A172 (cell line): ENCODE data around the gene CWC27. TPM values are rescaled to one million over a fixed set of nuclear protein-coding genes. Genes with fewer than 3 reads are reported as not detected.
"Not testable (repeated sequence)": the region's sequence is repeated elsewhere in the genome, so short reads cannot be mapped to it uniquely, and the experiment has no call there.

Experiments used
- DNase-seq: peaks from one replicate; pipeline ENCODE4 v3.0.0-alpha.2; 2015; ENCODE audit warnings: low spot score
- total RNA-seq: library from RNA; depleted of rRNA; stranded (reverse); fragments of >200 nt; shearing (Covaris generic); gene quantifications from 2 replicates; pipeline ENCODE4 v1.2.3, GENCODE V29; 2014

The CWC27 gene
- total RNA-seq, 1 experiment from 2014 or later, result 33.4 TPM

GRCh38 chr5:64923151-64923685 is 154.5 kb downstream of the CWC27 start:
- DNase-seq, result peak; percentile 4

- DNase-seq, result no peak
Observed at GRCh38 chr5:64925123-64925522, 156.4 kb downstream of the CWC27 start.

GRCh38 chr5:64929833-64930232 is 161.1 kb downstream of the CWC27 start:
- DNase-seq, result no peak

GRCh38 chr5:64930672-64931318 is 162.1 kb downstream of the CWC27 start:
- no peak for DNase-seq

- not testable (repeated sequence) for DNase-seq
Observed at GRCh38 chr5:64939422-64939771, 170.7 kb downstream of the CWC27 start.

- peak; percentile 80 for DNase-seq
Observed at GRCh38 chr5:64939772-64940510, 171.2 kb downstream of the CWC27 start.

GRCh38 chr5:64942460-64942859 is 173.7 kb downstream of the CWC27 start:
- no peak for DNase-seq

- DNase-seq, result no peak
Observed at GRCh38 chr5:64944868-64945267, 176.1 kb downstream of the CWC27 start.

- DNase-seq, result peak; percentile 4
Observed at GRCh38 chr5:64947031-64947430, 178.3 kb downstream of the CWC27 start.

GRCh38 chr5:64947801-64948200 is 179.1 kb downstream of the CWC27 start:
- DNase-seq, result no peak

- no peak for DNase-seq
Observed at GRCh38 chr5:64949331-64949730, 180.6 kb downstream of the CWC27 start.

- DNase-seq, result no peak
Observed at GRCh38 chr5:64952951-64953673, 184.4 kb downstream of the CWC27 start.

- no peak for DNase-seq
Observed at GRCh38 chr5:64954518-64954917, 185.8 kb downstream of the CWC27 start.

GRCh38 chr5:64958757-64959391 is 190.1 kb downstream of the CWC27 start:
- DNase-seq, result peak; percentile 37

- DNase-seq, result no peak
Observed at GRCh38 chr5:64963278-64963677, 194.5 kb downstream of the CWC27 start.

GRCh38 chr5:64968591-64969110 is 199.9 kb downstream of the CWC27 start:
- no peak for DNase-seq

GRCh38 chr5:64969578-64969977 is 200.8 kb downstream of the CWC27 start:
- DNase-seq, result no peak

GRCh38 chr5:64971513-64971912 is 202.8 kb downstream of the CWC27 start:
- no peak for DNase-seq

GRCh38 chr5:64971990-64972389 is 203.3 kb downstream of the CWC27 start:
- DNase-seq, result no peak

- DNase-seq, result no peak
Observed at GRCh38 chr5:64972591-64972990, 203.9 kb downstream of the CWC27 start.

- no peak for DNase-seq
Observed at GRCh38 chr5:64973215-64973614, 204.5 kb downstream of the CWC27 start.

GRCh38 chr5:64977779-64978178 is 209.0 kb downstream of the CWC27 start:
- DNase-seq, result no peak
